Measurements from ENCODE around the gene JAZF1.

Gene JAZF1

GRCh38 chr7:28181416-28181815 is 821 bp upstream of the JAZF1 start:
- Histone ChIP-seq H3K9me2 (replicated peaks; ENCODE audit: insufficient read depth, low read length) (no peaks in the 10 kb centered on the region), H3K79me2 (ENCODE audit: low read length) (no peaks in the 10 kb centered on the region), H3K36me3 (replicated peaks; ENCODE audit: insufficient read depth, low read length) (no peaks in the 10 kb centered on the region), H3K27ac (ENCODE audit: low read length) (no peak overlapping the region), H3K27me3 (replicated peaks; ENCODE audit: insufficient read depth, low read length) (peaks cover 6% of the 10 kb centered on the region; the same call in 1 of the 2 replicates), H3F3A (ENCODE audit: insufficient read depth, low read length) (0 out of 2 replicates have a peak, but pooled peaks cover 14% of the 10 kb centered on the region), H3K4me2 (ENCODE audit: low read depth, low read length) (peak overlapping the region; percentile 46), H4K20me1 (ENCODE audit: insufficient read depth, low read length) (no peaks in the 10 kb centered on the region), H2AFZ (ENCODE audit: low read length) (no peak overlapping the region), H3K4me3 (ENCODE audit: low read length) (peak overlapping the region; percentile 50; the same call in 1 of the 2 replicates), H3K9ac (ENCODE audit: low read length) (0 out of 2 replicates have a peak overlapping the region, but pooled peaks have one; percentile 22), H3K4me1 (ENCODE audit: low read length) (peaks cover 28% of the 10 kb centered on the region), H3K9me3 (replicated peaks; ENCODE audit: insufficient read depth, low read length) (no peaks in the 10 kb centered on the region)
- no peak for DNase-seq
- no peak for TF ChIP-seq CTCF (IDR thresholded peaks at IDR 0.05; ENCODE audit: low read length)
- TF ChIP-seq EZH2phosphoT487 (IDR thresholded peaks at IDR 0.05; ENCODE audit: low read length): no peak
- TF ChIP-seq EZH2 (optimal IDR thresholded peaks at IDR 0.05; ENCODE audit: low read depth, low read length): no peak

- H3K9me3 ChIP-seq (replicated peaks; ENCODE audit: insufficient read depth, low read length): no peaks in the 10 kb centered on the region
- H3K79me2 ChIP-seq (ENCODE audit: low read length): no peaks in the 10 kb centered on the region
- H3K9me2 ChIP-seq (replicated peaks; ENCODE audit: insufficient read depth, low read length): no peaks in the 10 kb centered on the region
- H3K4me3 ChIP-seq (ENCODE audit: low read length): peak overlapping the region; percentile 72; the same call in 1 of the 2 replicates
- H3K4me1 ChIP-seq (ENCODE audit: low read length): peaks cover 28% of the 10 kb centered on the region
- H3K9ac ChIP-seq (ENCODE audit: low read length): peak overlapping the region; percentile 63; the same call in 1 of the 2 replicates
- H3K4me2 ChIP-seq (ENCODE audit: low read depth, low read length): no peak overlapping the region
- no peak overlapping the region for H3K27ac ChIP-seq (ENCODE audit: low read length)
- H4K20me1 ChIP-seq (ENCODE audit: insufficient read depth, low read length): no peaks in the 10 kb centered on the region
- TF ChIP-seq CTCF (IDR thresholded peaks at IDR 0.05; ENCODE audit: low read length) (no peak), EZH2 (optimal IDR thresholded peaks at IDR 0.05; ENCODE audit: low read depth, low read length) (no peak), EZH2phosphoT487 (IDR thresholded peaks at IDR 0.05; ENCODE audit: low read length) (no peak)
- H2AFZ ChIP-seq (ENCODE audit: low read length): no peak overlapping the region
- no peaks in the 10 kb centered on the region for H3K36me3 ChIP-seq (replicated peaks; ENCODE audit: insufficient read depth, low read length)
- 0 out of 2 replicates have a peak, but pooled peaks cover 14% of the 10 kb centered on the region for H3F3A ChIP-seq (ENCODE audit: insufficient read depth, low read length)
- DNase-seq: no peak
- H3K27me3 ChIP-seq (replicated peaks; ENCODE audit: insufficient read depth, low read length): peaks cover 6% of the 10 kb centered on the region; the same call in 1 of the 2 replicates
These were observed 598 bp downstream of the JAZF1 start for GRCh38 chr7:28180031-28180363.

- Histone ChIP-seq H2AFZ (ENCODE audit: low read length) (no peak overlapping the region), H4K20me1 (ENCODE audit: insufficient read depth, low read length) (no peaks in the 10 kb centered on the region), H3K27me3 (replicated peaks; ENCODE audit: insufficient read depth, low read length) (peaks cover 2% of the 10 kb centered on the region; the same call in 1 of the 2 replicates), H3K9ac (ENCODE audit: low read length) (no peak overlapping the region), H3K36me3 (replicated peaks; ENCODE audit: insufficient read depth, low read length) (no peaks in the 10 kb centered on the region), H3K9me3 (replicated peaks; ENCODE audit: insufficient read depth, low read length) (no peaks in the 10 kb centered on the region), H3K4me1 (ENCODE audit: low read length) (peaks cover 28% of the 10 kb centered on the region), H3K4me2 (ENCODE audit: low read depth, low read length) (peak overlapping the region; percentile 17; the same call in 1 of the 2 replicates), H3K9me2 (replicated peaks; ENCODE audit: insufficient read depth, low read length) (no peaks in the 10 kb centered on the region), H3K27ac (ENCODE audit: low read length) (no peak overlapping the region), H3K79me2 (ENCODE audit: low read length) (no peaks in the 10 kb centered on the region), H3K4me3 (ENCODE audit: low read length) (no peak overlapping the region), H3F3A (ENCODE audit: insufficient read depth, low read length) (0 out of 2 replicates have a peak, but pooled peaks cover 14% of the 10 kb centered on the region)
- no peak for TF ChIP-seq EZH2 (optimal IDR thresholded peaks at IDR 0.05; ENCODE audit: low read depth, low read length)
- no peak for TF ChIP-seq EZH2phosphoT487 (IDR thresholded peaks at IDR 0.05; ENCODE audit: low read length)
- no peak for TF ChIP-seq CTCF (IDR thresholded peaks at IDR 0.05; ENCODE audit: low read length)
- DNase-seq: peak; percentile 72
These were observed 1.2 kb downstream of the JAZF1 start for GRCh38 chr7:28179120-28180030.

Measured in MM.1S (cell line).